HG02973 (cell line): ENCODE data around the gene EPS8.
A peak's percentile ranks its signal among the peaks of the same experiment; 100 is the strongest.
"Not testable (repeated sequence)": the region's sequence is repeated elsewhere in the genome, so short reads cannot be mapped to it uniquely, and the experiment has no call there.

Source experiments
- ATAC-seq: cut with Tn5 transposase; IDR thresholded peaks from one replicate; pipeline ENCODE4 v1.9.1; 2021; ENCODE audit warnings: moderate library complexity; ENCODE audit not compliant: unreplicated experiment

The EPS8 gene

DNA sequence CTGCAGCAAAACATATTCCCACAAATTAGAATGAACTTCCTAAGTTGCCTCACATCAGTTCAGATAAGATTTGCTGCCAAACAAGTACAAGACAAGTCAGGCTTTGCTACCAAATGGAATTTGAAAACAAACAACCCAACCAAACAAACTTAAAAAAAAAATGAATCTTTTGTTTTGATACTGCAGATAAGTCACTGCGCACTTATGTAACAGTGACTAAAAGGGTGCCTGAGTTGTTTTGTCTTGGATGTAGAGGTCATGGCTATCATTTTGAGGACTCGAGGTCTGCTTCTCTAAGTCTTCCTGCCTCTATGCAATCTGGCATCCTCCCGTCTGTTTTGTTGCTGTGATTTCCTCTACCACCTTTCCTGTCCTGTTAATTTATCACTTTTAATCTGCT, 11.1 kb upstream of the EPS8 start:
- ATAC-seq = no peak

DNA sequence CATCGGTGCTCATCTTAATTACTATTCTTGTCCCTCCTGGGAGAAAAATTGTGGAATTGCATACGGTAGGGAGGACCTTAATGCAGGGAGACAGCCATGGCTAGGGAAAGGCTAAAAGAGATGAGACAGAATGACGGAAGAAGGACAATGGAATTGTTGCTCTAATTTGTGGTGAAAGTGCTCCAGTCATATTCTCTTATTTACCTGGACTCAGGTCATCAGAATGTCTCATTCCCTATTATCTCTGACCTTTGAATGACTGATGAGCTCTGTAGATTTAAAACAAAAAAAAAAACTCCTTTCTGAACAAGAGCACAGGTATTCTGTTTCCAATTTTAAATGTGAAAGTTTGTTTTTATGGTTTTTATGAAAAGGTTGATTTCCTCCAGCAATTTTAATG, 8.6 kb upstream of the EPS8 start:
- no peak for ATAC-seq

DNA sequence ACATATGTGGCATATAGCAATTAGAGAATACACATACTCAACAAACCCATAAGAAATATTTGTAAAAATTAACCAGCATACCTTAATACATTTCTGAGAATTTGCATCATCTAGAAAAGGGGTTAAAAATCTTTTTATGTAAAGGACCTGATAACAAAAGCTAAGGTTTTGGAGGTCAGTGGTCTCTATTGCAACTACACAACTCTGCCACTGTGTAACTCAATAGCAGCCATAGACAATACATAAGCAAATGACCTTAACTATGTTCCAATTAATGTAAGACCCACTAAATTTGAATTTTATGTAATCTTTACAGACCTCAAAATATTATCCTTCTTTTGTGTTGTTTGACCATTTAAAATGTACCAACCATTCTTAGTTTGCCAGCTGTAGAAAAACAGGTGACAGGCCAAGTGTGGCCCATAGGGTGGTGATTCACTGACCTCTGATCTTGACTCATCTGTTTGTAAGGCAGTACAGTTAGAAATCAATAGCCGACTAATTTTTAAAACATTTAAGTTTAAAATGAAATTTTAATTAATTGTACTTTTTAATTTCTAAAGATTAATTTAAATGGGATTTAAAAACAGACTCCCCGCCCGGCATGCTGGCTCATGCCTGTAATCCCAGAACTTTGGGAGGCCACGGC, 7.4 kb upstream of the EPS8 start:
- ATAC-seq = no peak

DNA sequence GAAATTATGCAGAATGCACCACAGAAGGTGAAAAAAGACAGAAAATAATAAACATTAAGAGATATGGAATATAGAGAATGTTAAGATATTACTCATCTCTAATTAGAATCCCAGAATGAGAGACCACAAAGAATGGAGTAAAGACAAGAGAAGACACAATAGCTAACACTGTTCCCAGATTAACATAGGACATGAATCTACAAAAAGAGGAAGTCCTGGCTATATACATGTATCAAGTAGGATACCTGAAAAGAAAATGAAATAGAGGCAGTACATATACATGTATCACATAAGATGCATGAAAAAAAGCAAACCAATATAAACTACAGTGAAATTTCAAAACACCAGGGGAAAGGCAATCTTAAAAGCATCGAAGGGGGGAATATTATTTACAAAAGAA, 5.6 kb upstream of the EPS8 start:
- ATAC-seq = no peak

DNA sequence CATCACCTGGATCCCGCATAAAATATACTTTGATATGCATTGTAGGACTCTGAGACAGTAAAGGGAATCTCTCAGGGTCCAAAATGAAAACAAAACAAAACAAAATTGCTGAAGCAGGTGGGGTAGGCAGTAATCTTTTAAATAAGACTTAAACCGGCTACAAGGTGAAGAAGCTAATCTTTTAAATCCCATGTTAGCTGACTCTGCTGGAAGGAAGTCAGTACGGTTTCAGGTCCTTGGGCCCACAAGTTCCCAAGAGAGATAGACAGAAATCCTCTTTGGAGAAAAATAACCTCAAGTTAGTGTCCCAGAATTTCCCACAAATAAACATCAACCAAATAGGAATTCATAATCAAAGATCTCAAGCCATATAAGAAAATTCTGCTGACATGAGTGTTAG, 5.0 kb upstream of the EPS8 start:
- ATAC-seq = no peak

DNA sequence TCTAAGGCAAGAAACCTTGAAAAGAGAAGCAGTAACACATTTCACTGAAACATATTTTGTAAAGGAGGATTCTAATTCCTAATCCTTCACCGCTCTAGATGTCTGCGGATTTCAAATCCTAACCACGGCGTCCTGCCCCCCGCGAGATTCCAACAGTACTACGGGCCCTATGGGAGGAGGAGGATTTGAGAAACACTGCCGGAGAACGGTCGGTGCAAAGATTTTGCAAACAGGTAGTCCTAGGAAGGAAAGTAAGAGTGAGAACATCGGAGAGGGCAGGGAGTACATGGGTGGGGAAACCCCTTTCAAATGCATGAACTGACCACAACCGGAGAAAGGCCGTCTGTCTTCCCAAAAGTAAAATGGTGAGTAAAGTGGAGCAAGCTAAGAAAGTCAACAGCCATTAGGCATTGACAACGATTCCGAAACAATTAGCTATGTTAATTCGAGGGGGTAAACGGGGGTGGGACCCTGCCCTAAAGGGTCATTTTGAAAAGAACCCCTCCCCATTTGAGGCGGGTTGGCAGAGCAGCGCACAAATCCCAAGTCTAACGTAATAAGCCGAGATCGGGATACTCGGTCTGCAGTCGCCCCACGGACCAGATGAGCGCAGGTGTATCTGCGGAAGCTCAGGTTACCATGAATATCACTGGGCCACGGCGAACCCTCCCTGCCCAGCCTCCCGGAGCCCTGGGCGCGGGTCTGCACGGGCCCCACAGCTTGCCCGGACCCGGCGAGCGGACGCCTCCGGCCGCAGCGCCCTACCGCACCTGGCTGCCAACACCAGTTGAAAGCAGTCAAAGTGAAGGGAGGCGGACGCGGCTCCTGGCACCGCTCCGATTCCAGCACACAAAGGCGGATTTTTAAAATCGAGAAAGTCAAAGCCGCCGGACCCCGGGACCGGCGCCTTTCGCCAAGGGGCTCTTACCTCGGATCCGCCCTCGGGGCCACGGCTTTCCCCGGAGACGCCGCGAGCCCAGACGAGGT, 662 bp downstream of the EPS8 start:
- ATAC-seq = peak; percentile 38

DNA sequence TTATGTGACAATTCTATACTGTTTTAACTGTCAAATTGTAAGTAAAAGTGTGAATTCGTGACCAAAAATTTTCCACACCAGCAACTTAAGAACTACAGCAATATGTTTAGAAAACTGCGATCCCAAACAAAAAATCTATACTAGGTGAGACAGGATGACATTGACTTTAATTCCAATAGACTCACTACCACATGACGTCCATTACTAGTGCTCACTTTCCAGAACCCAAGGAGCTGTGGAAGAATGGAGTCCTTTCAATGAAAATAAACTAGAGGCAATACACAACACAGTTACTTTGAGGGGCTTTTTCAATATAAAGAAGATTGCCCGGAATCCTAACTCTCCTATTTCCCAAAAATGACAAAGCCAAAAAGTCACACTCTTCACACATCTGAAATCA, 1.4 kb downstream of the EPS8 start:
- no peak for ATAC-seq

DNA sequence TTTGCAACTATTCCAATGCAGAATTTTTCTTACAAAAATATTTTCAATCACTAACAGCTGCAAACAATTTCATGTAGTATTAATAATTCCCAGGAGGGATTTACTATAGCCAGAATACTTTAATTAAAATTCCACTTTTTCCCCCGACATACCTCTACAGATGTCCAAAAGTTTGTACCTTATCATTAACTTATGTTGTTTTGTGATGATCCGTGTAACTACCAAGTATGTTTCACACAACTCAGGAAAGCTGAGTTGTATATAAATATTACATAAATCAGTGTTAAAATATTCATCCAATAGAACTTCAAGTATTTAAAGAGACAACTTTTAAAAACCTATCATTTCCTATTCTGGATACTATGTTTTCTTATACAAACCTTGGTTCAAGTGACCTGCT, 2.4 kb downstream of the EPS8 start:
- ATAC-seq = no peak

DNA sequence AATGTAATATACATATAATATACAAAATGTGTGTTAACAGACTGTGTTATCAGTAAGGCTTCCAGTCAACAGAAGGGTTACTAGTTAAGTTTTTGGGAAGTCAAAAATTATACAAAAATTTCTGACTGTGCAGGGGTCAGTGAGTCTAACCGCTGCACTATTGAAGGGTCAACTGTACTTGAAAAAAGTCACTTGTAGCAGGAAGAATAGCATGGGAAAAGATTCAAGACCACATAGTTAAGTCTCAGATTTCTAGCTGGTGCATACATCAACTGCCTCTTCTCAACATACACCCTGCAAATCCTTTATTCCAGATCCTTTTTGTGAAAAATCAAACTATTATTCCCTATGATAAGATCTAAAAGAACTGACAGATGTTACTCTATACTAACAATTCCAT, 5.9 kb downstream of the EPS8 start:
- no peak for ATAC-seq

DNA sequence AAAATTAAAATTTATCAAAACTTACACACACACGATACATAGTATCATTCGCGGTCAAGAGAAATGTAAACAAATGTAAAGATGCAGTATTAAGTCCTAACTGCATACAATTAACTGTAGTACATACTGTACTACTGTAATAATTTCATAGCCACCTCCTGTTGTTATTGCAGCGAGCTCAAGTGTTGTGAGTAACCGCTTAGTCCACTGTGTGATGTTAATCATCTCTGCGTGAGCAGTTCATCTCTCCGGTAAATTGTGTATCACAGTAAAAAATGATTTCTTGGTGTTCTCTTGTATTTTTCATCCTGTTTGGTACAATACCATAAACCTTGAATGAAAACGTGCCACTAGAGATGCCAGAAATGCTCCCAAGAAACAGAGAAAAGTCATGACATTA, 6.5 kb downstream of the EPS8 start:
- no peak for ATAC-seq

DNA sequence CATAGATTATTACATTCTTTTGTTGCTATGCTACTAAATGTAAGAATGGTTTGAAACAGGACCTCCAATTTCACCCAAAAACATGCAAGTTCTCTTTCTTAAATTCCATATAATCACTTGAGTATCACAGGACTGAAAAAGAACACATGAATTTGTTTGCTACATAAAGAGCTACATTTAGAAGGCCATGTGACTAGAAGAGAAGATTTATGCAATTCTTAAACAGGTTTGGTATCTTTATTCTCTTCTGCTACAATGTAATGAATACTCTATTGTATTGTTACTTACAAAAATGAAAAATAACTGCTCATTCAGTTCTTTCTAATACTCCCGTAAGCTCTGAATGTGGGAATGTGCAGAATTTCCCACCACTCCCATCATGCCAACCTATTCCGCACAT, 9.3 kb downstream of the EPS8 start:
- ATAC-seq = no peak

DNA sequence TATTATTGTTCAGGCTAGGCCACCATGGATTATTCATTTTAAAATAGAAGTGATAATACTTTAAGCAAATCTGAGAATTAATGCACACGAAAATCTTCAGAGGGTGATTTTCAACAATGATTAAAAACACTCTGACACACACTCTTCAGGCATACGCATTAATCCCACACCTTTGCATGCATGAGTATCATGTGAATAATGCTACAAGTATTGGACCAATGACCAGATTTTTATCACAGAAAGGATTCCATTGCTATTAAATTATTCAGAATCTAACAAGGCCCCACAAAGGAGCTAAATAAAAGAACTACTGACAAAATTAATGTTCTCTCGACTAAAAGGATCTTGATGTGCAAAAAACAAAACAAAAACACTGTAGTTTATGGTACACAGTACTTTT, 11.1 kb downstream of the EPS8 start:
- no peak for ATAC-seq

DNA sequence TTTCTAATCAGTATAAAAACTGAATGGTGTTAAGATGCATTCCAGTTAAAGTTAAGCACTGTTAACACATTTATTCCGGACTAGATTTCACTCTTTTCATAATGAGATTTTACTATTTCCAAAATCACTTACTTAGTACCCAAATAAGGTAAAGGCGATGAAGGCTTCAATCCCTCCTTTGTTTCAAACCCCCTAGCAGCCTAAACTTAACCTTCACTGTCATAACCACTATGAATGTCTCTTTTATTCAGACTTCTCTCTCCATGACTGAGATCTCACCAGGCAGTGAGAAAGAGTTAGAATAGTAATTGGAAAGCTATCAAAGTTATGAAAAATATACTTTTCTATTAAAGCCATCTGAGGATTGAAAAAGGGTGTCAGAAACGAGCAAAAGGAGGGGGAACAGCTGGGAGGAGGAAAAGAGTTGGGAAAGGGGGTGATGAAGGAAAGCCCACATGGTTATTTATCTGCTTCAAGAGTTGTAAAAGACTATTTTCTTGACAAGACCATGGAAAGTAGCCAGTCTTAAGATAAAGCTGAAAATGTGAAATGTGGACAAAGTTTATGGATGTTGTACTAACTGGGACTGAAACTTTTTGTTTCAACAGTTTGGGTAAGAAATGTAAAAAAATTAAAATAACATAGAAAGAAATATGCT, 11.7 kb downstream of the EPS8 start:
- no peak for ATAC-seq

DNA sequence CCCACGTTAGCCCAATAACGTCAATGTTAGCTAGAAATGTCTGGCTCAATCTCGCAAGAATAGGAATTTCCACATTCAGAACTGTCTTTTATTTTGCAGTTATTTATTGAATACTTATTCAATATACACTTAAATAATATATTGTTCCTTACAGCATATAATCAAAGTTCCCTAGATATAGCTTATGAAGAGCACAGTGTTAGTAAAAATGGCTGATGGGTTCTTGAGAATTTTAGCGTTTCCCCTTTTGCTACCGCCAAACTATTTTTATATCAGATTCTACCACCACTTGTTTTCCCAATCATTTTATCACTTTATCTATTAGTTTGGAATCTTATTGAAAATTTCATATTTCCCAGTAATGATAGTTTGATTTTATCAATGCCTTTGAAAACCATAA, 12.7 kb downstream of the EPS8 start:
- no peak for ATAC-seq

DNA sequence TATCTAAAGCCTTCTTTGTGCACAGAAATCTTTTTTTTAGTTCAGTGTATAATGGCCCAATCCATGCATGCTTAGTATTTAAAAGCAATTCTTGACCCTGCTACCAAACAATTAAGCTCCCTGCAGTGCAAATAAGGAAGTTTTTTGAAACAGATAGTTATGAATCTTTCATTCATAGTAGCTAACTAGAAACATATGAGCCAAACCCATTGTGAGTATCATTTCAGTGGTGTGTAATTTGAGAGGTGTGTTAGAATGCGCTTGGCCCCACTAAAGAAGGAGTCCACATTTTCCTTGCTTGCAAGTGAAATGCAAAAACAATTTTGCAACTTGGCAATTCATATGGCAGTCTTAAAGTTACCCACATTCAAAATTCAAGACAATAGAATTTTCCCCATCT, 14.4 kb downstream of the EPS8 start:
- no peak for ATAC-seq

DNA sequence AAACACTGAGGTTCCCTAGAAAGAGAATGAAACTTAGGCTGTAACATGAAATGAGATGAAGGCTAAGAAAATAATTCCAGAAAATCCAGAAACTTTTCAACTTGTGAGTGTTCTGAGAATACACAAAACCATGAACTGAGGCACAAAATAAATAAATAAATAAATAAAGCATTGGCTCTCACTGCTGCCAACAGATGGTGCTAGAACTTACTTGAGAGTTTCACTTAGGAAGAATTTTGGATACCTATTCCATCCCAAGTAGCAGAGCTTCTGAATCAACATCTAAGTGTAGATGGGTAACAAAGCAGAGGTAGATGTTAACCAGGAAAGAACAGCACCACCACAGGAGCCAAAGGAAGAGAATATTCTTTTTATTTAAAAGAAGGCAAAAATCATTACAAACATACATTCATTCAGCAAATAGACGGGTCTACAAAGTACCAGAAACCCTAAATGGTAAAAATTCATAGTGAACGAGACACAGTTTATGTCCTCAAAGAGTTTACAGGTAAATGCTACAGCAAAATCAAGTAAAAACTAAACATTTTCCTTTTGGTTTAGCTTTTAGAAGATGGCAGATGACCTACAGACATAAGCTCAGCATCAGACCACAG, 16.7 kb downstream of the EPS8 start:
- no peak for ATAC-seq

DNA sequence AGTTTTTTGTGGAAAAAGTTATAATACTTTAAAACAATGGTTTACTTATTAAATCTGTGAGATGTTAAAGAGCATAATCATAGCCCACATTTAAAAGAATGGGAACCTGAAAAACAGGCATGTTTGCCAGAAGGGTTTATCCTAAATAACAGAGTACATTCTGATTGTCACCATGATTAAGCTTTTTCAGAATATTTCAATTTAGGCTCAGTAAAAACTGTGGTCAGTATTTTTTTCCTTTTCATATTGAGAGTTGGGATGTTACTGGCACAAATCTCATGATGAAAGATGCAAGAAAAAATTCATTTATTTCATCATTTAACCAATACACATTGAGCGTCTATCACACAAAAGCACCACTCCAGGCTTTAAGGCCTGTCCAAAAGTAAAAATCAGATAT, 18.6 kb downstream of the EPS8 start:
- no peak for ATAC-seq

DNA sequence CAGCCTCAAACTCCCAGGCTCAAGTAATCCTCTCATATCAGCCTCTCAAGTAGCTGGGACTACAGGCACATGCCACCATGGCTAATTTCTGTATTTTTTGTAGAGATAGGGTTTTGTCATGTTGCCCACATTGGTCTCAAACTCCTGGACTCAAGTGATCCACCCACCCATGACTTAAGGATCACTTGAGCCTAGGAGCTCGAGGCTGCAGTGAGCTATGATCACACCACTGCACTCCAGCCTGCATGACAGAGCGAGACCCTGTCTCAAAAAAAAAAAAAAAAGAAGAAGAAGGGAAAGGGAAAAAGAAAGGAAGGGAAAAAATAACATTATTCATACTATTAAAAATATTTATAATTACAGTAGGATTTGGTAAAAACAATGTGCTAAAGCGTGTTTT, 19.2 kb downstream of the EPS8 start:
- no peak for ATAC-seq

DNA sequence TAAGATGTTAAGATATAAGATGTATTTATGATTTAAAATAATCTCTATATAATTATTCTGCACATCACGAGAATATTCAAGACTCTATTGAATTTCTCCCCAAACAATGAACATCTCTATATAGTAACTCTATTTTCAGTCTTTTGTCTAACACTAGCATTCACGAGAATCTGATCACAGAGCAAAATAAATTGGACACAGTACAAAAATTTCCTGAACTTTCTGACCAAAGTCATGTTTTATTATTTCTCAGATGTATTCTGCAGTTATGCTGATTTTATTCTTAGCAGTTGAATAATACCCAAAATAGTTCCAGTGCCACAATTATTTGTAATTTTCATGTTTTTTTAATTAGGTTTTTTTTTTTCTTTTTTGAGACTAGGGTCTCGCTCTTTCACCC, 19.6 kb downstream of the EPS8 start:
- ATAC-seq = no peak

DNA sequence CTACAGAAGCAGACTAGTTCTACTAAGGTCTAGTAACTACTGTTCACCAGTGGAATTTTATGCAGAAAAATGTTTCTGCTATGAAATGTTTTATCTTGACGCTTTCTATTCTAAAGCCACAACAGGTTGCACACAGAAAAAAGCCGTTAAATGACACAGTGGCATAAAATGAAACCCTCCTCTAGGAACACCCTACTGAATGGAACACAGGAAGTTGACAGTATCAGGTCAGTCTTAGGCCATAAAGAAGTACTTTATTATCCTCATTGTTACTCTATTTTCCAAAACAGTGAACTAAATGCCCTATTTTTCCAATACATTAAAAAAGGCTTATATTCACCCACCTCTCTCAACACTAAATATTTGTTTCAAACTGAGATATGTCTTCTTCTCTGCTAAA, 21.9 kb downstream of the EPS8 start:
- no peak for ATAC-seq

DNA sequence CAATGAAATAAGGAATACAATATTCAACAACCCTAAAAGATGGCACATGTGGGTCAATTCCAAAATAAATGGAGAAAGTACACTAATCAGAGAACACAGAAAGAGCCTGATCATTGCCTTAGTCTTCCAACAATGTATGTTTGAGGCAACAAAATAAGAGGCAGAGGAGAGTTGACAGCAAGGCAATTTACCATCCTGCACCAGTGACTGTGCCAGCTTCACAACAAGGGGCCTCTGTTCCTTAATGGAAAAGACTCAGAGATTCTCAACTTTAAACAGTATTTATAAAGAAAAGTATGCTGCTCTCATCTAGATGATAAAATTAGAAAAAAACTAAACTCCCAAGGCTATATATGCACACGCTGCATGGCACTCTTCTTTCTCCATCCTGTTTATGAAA, 25.9 kb downstream of the EPS8 start:
- ATAC-seq = no peak

DNA sequence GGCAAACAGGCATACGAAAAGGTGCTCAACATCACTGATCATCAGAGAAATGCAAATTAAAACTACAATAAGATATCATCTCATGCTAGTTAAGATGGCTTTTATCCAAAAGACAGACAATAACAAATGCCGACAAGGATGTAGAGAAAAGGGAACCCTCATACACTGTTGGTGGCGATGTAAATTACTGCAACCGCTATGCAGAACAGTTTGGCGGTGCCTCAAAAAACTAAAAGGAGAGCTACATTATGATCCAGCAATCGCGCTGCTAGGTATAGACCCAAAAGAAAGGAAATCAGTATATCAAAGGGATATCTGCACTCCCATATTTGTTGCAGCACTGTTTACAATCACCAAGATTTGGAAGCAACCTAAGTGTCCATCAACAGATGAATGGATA, 27.0 kb downstream of the EPS8 start:
- not testable (repeated sequence) for ATAC-seq
